ENCODE measurements around the gene ASB9. TPM values are rescaled to one million over a fixed set of nuclear protein-coding genes. Genes with fewer than 3 reads are reported as not detected.

ASB9 gene, protein sequence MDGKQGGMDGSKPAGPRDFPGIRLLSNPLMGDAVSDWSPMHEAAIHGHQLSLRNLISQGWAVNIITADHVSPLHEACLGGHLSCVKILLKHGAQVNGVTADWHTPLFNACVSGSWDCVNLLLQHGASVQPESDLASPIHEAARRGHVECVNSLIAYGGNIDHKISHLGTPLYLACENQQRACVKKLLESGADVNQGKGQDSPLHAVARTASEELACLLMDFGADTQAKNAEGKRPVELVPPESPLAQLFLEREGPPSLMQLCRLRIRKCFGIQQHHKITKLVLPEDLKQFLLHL
- total RNA-seq (2022; extraction: Qiagen RNA extraction) = 19.5 to 25.3 TPM (median 21.0 TPM) in 5 replicates

DNA sequence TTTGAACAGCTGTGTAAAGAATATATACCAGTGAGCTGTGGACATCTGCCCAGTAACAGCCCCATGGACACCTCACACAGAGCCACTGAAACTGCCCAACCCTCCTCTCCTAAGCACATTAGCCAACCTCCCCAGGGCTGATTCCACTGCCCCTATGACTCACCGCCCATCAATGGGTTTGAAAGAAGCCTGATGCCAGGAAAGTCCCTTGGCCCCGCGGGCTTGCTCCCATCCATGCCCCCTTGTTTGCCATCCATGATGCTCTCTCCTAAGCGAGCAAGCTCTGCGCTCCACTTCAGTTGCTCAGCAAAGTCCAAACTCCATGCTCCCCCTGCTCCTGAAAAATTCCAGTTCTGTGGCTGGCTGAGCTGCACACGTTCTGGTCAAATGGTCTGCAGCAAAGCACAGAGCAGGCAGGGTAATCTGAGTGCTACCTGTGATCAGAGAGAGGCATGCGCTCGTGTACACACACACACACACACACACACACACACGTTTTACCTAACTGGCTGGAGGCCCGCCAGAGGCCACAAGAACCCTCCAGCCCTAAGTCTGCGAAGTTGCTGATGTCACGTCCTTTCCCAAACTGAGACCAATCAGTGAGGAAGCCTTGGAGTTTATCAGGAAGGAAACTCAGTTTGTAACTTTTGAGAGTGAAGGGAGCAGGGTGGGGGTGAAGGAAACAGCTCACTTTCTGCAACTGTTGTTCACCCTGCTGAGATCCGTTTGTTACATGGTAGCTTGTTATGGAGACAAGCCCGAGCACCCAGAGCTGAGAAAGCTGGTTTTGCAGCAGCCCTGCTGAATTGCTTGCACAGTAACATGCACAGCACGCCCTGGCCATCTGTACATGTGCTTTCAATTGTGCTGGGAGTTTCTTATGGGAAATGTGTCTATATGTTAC lies at the start of gene ASB9:
ASB9 (minus strand) TSS at position 466 of the 904 bp plus-strand sequence; CDS start at position 257, 209 bp downstream.

DNA sequence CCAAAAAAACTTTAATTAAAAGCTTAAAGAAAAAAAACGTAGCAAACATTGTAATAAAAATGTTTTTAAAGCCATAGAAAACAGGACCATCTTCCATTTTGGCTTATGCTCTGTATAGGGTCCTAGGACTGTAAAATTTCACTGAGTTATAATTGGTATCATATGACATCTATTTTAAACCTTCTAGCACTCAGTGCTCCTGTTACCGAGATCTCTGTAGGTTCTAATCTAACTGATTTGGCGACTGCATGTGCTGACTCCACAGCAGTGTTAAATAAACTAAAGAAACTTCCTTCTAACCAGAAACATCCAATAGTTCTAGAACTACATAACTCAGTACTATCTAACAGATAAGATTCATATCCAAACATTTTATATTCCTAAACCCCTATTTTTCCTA lies 45.6 kb upstream of the ASB9 start, which contains the start of gene ASB11:
ASB11 (minus strand) TSS at position 132 of the 400 bp plus-strand sequence; CDS start at position 97, 35 bp downstream.

Other genes with a start within 250 kb of the ASB9 start
- not detected in 5 replicates for gene ASB11, start 45.6 kb upstream of the ASB9 start, total RNA-seq (2022; extraction: Qiagen RNA extraction)
- 6.3 to 10.2 TPM (median 8.9 TPM) in 5 replicates for gene PIGA, start 65.4 kb upstream of the ASB9 start, total RNA-seq (2022; extraction: Qiagen RNA extraction)
- 0.14 to 0.57 TPM (median 0.22 TPM) in 5 replicates for gene VEGFD, start 114.3 kb upstream of the ASB9 start, total RNA-seq (2022; extraction: Qiagen RNA extraction)
- gene PIR, start 223.2 kb upstream of the ASB9 start, total RNA-seq (2022; extraction: Qiagen RNA extraction) = 51.4 to 54.5 TPM (median 52.4 TPM) in 5 replicates
- not detected in 5 replicates for gene BMX, start 230.7 kb upstream of the ASB9 start, total RNA-seq (2022; extraction: Qiagen RNA extraction)